ENCODE data around the gene NFKB1.

DNA sequence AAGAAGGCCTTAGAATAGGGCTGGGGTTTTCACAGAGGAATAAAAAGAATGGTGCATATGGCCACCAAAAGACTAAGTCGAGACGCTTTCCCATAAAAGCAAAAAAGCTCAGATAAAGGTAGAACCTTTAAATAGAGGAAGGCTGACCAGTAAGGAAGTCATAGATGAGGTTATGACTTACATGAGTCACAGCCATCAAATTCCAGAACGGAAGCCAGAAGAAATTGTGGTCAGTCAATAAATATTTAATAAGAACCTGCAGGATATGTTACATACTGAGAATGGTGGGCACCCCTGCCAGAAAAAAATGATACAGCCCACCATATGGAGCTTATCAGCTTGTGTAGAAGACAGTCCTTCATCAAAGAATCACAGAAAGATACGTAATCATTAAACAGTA lies 139.5 kb downstream of the NFKB1 start:
- TF ChIP-seq POLR2AphosphoS5 (IDR thresholded peaks at IDR 0.05; ENCODE audit: low read length), result no peak
- no peak for TF ChIP-seq TAF1 (IDR thresholded peaks at IDR 0.05; ENCODE audit: borderline replicate concordance, low read depth, low read length)
- TF ChIP-seq MYB (IDR thresholded peaks at IDR 0.05; ENCODE audit: borderline replicate concordance, low read depth, low read length), result no peak
- TF ChIP-seq NR2C2 (IDR thresholded peaks at IDR 0.05; ENCODE audit: borderline replicate concordance, control insufficient read depth, insufficient read length, low read depth), result no peak
- TF ChIP-seq EZH2 (IDR thresholded peaks at IDR 0.05; ENCODE audit: borderline replicate concordance, control insufficient read depth, low read depth, low read length), result no peak
